Panc1 (cell line): Measurements from ENCODE around the gene RBMS1. TPM values are rescaled to one million over a fixed set of nuclear protein-coding genes. Genes with fewer than 3 reads are reported as not detected.

Experiments
- ATAC-seq: fragments of 200-7000 bp; cut with Tn5 transposase; 2 replicates; pipeline ENCODE4 v1.9.1; 2020; ENCODE audit warnings: mild to moderate bottlenecking, moderate library complexity
- BruUV-seq: library from RNA; stranded (reverse); fragments of 400-500 nt; replicated peaks from 2 replicates; lab custom pipeline; 2021; lab: Mats Ljungman, UMichigan
- CTCF ChIA-PET: fragments of 300-600 bp; sonication (Branson Sonifier 250); formaldehyde crosslinking; loops from one replicate; lab custom pipeline; 2022; ENCODE audit warnings: antibody characterized with exemption; lab: Charles Lee
- POLR2A ChIA-PET: fragments of 300-600 bp; sonication (Branson Sonifier 250); formaldehyde crosslinking; loops from one replicate; lab custom pipeline; 2022; ENCODE audit warnings: antibody characterized with exemption; lab: Charles Lee
- DNase-seq: peaks from one replicate; pipeline ENCODE4 v3.0.0-alpha.2; 2010; ENCODE audit warnings: low read depth, low spot score
- H3K27ac ChIP-seq: 2 replicates; pipeline ENCODE4 v1.5.1; 2011; ENCODE audit warnings: mild to moderate bottlenecking, low read length, inconsistent platforms
- H3K27me3 ChIP-seq: fragments of 200-500 bp; sonication (Bioruptor generic); 2 replicates; pipeline ENCODE4 v1.6.0; 2014; ENCODE audit warnings: low read length, inconsistent platforms; ENCODE audit not compliant: control insufficient read depth, insufficient read depth
- H3K36me3 ChIP-seq: fragments of 200-500 bp; sonication (Bioruptor generic); 2 replicates; pipeline ENCODE4 v1.5.1; 2014; ENCODE audit warnings: inconsistent platforms, mild to moderate bottlenecking, low read length, moderate library complexity; ENCODE audit not compliant: control insufficient read depth, insufficient read depth
- H3K4me1 ChIP-seq: 2 replicates; pipeline ENCODE4 v1.5.1; 2011; ENCODE audit warnings: inconsistent platforms, mild to moderate bottlenecking, low read length, moderate library complexity; ENCODE audit not compliant: control insufficient read depth, insufficient read depth
- H3K4me3 ChIP-seq, 2 experiments: 2 replicates each; pipeline ENCODE4 v1.5.1; 2011 to 2012; ENCODE audit warnings: low read depth in 2 of 2, low read length in 2 of 2, mild to moderate bottlenecking in 2 of 2, inconsistent platforms in 1 of 2, moderate library complexity in 1 of 2
- H3K9me3 ChIP-seq: fragments of 200-500 bp; sonication (Bioruptor generic); 2 replicates; pipeline ENCODE4 v1.5.1; 2014; ENCODE audit warnings: low read depth, mild to moderate bottlenecking, inconsistent platforms, low read length, moderate library complexity; ENCODE audit not compliant: control insufficient read depth, insufficient read depth
- POLR2AphosphoS5 ChIP-seq: IDR thresholded peaks from 2 replicates; pipeline ENCODE4 v1.6.1; 2012; ENCODE audit warnings: mild to moderate bottlenecking, low read depth, low read length, moderate library complexity
- SIN3A ChIP-seq: IDR thresholded peaks from 2 replicates; pipeline ENCODE4 v1.6.1; 2012; ENCODE audit warnings: low read depth, mild to moderate bottlenecking, low read length, moderate library complexity, borderline replicate concordance; ENCODE audit not compliant: insufficient read depth
- TCF7L2 ChIP-seq: IDR thresholded peaks from 2 replicates; pipeline ENCODE4 v1.6.1; 2011; ENCODE audit warnings: mild to moderate bottlenecking, low read depth, low read length, inconsistent platforms
- in situ Hi-C: cut with HindIII; loops from 2 replicates; pipeline ENCODE4 v1.10.0; 2016; ENCODE audit warnings: low sequenced_read_pairs, low pct_unique_long_range_greater_than_20kb
- intact Hi-C: fragments of 100-400 bp; cut with micrococcal nuclease; formaldehyde crosslinking; loops from one replicate; pipeline ENCODE4 v1.10.0; 2022; ENCODE audit not compliant: unreplicated experiment
- total RNA-seq: library from RNA; stranded (reverse); gene quantifications from one replicate; pipeline ENCODE4 v1.2.1, GENCODE V29; 2021; ENCODE audit not compliant: unreplicated experiment
- TF ChIP-seq, protein P1 (sequence below): fragments of 450-650 bp; IDR thresholded peaks from 2 replicates; pipeline ENCODE4 v1.5.1; 2017; ENCODE audit warnings: mild to moderate bottlenecking
- TF ChIP-seq, protein P2 (sequence below), 2 experiments: IDR thresholded peaks; 2 replicates each; pipeline ENCODE4 v1.6.1; 2011 to 2012; ENCODE audit warnings: low read depth in 2 of 2, control low read depth in 1 of 2, low read length in 1 of 2, mild to moderate bottlenecking in 1 of 2, moderate library complexity in 1 of 2; ENCODE audit not compliant: insufficient read depth in 1 of 2

RBMS1 gene
- total RNA-seq, 1 experiment from 2014 or later = 67.0 TPM

DNA sequence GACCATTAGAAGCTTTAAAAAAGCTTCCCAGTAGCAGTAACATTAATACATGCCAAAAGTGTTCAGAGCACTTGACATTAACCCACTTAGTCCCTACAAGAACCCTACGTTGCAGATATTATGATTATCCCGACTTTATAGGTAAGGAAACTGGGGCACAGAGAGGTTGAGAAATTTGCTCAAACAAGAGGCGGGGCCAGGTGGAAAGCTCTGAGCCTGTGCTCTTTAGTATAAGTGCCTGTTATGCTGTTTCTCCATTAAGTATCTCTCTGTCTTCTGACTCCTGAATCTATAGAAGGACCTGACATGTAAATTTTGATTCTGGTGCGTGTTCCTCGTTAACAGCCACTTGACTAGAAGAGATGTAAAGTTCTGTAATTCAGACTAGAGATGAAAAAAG is 139.8 kb downstream of the RBMS1 start:
- in situ Hi-C loops (no loop called here), intact Hi-C loops (no loop called here)
- BruUV-seq = no TSS peak
- no peaks in the 10 kb centered on the region for H3K9me3 ChIP-seq
- DNase-seq (no peak), ATAC-seq (no peak)
- ChIA-PET CTCF (no interaction called here), POLR2A (interaction anchor here (0.5 to 0.6 kb wide), 2 partner anchors 26 to 138 kb away, joined by 3 read pairs; no protein-coding TSS in a partner anchor)
- H3K27ac ChIP-seq = no peak overlapping the region
- TF ChIP-seq POLR2AphosphoS5 (no peak), SIN3A (no peak), TCF7L2 (no peak)
- TF ChIP-seq, protein P1, sequence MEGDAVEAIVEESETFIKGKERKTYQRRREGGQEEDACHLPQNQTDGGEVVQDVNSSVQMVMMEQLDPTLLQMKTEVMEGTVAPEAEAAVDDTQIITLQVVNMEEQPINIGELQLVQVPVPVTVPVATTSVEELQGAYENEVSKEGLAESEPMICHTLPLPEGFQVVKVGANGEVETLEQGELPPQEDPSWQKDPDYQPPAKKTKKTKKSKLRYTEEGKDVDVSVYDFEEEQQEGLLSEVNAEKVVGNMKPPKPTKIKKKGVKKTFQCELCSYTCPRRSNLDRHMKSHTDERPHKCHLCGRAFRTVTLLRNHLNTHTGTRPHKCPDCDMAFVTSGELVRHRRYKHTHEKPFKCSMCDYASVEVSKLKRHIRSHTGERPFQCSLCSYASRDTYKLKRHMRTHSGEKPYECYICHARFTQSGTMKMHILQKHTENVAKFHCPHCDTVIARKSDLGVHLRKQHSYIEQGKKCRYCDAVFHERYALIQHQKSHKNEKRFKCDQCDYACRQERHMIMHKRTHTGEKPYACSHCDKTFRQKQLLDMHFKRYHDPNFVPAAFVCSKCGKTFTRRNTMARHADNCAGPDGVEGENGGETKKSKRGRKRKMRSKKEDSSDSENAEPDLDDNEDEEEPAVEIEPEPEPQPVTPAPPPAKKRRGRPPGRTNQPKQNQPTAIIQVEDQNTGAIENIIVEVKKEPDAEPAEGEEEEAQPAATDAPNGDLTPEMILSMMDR = no peak
- TF ChIP-seq, protein P2, sequence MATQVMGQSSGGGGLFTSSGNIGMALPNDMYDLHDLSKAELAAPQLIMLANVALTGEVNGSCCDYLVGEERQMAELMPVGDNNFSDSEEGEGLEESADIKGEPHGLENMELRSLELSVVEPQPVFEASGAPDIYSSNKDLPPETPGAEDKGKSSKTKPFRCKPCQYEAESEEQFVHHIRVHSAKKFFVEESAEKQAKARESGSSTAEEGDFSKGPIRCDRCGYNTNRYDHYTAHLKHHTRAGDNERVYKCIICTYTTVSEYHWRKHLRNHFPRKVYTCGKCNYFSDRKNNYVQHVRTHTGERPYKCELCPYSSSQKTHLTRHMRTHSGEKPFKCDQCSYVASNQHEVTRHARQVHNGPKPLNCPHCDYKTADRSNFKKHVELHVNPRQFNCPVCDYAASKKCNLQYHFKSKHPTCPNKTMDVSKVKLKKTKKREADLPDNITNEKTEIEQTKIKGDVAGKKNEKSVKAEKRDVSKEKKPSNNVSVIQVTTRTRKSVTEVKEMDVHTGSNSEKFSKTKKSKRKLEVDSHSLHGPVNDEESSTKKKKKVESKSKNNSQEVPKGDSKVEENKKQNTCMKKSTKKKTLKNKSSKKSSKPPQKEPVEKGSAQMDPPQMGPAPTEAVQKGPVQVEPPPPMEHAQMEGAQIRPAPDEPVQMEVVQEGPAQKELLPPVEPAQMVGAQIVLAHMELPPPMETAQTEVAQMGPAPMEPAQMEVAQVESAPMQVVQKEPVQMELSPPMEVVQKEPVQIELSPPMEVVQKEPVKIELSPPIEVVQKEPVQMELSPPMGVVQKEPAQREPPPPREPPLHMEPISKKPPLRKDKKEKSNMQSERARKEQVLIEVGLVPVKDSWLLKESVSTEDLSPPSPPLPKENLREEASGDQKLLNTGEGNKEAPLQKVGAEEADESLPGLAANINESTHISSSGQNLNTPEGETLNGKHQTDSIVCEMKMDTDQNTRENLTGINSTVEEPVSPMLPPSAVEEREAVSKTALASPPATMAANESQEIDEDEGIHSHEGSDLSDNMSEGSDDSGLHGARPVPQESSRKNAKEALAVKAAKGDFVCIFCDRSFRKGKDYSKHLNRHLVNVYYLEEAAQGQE (IDR thresholded peaks at IDR 0.05; ENCODE audit: insufficient read depth in 1 of 2, low read depth in 2 of 2, low read length in 1 of 2) = no peak
- H3K4me1 ChIP-seq = no peaks in the 10 kb centered on the region
- H3K27me3 ChIP-seq = no peaks in the 10 kb centered on the region
- no peaks in the 10 kb centered on the region for H3K36me3 ChIP-seq
- no peak overlapping the region for H3K4me3 ChIP-seq

DNA sequence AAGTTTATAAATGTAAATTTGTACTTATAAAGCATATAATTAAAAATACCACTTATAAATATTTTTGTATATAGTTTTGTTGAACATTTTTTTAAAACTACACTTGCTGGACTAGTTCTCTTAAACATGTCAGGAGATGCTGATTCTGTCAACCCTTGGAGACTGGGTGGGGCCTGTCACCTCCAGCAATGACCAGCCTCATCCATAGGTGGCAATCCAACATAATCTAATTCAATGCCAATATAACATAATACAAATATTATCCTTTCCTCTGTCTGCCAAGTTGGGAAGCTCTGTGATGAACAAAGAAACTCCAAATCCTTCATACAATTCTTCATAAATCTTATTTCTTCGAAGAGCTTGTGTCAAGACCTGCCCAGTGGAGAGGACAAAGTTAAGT is 140.4 kb downstream of the RBMS1 start:
- BruUV-seq = no TSS peak
- no peaks in the 10 kb centered on the region for H3K27me3 ChIP-seq
- DNase-seq = no peak
- no peaks in the 10 kb centered on the region for H3K36me3 ChIP-seq
- ChIA-PET CTCF (interaction anchor here (0.5 kb wide), 1 partner anchor 39 kb away, joined by 3 read pairs; no protein-coding TSS in a partner anchor), POLR2A (interaction anchor here (0.5 to 0.6 kb wide), 2 partner anchors 25 to 139 kb away, joined by 3 read pairs; no protein-coding TSS in a partner anchor)
- TF ChIP-seq, protein P1 = peak; percentile 61
- TF ChIP-seq, protein P2 (IDR thresholded peaks at IDR 0.05; ENCODE audit: insufficient read depth in 1 of 2, low read depth in 2 of 2, low read length in 1 of 2) = no peak
- peak; percentile 84 for ATAC-seq
- intact Hi-C loops = no loop called here
- H3K4me3 ChIP-seq = no peak overlapping the region
- no peaks in the 10 kb centered on the region for H3K4me1 ChIP-seq
- H3K9me3 ChIP-seq = no peaks in the 10 kb centered on the region
- in situ Hi-C loops = no loop called here
- no peak overlapping the region for H3K27ac ChIP-seq
